Stimulated activated CD4-positive, alpha-beta T cell treated with anti-CD3 and anti-CD28 coated beads, Interleukin-12 subunit alpha, Interleukin-12 subunit beta, amount 100 ng/mL, for 4 hours (primary cell): Measurements from ENCODE around the gene KRT83.
A peak's percentile ranks its signal among the peaks of the same experiment; 100 is the strongest.

ENCODE experiments used
- DNase-seq: peaks from one replicate; pipeline ENCODE4 v3.0.0-alpha.2; 2020

The KRT83 gene

GRCh38 chr12:52327830-52328500 is 6.8 kb upstream of the KRT83 start:
- no peak for DNase-seq

DNA sequence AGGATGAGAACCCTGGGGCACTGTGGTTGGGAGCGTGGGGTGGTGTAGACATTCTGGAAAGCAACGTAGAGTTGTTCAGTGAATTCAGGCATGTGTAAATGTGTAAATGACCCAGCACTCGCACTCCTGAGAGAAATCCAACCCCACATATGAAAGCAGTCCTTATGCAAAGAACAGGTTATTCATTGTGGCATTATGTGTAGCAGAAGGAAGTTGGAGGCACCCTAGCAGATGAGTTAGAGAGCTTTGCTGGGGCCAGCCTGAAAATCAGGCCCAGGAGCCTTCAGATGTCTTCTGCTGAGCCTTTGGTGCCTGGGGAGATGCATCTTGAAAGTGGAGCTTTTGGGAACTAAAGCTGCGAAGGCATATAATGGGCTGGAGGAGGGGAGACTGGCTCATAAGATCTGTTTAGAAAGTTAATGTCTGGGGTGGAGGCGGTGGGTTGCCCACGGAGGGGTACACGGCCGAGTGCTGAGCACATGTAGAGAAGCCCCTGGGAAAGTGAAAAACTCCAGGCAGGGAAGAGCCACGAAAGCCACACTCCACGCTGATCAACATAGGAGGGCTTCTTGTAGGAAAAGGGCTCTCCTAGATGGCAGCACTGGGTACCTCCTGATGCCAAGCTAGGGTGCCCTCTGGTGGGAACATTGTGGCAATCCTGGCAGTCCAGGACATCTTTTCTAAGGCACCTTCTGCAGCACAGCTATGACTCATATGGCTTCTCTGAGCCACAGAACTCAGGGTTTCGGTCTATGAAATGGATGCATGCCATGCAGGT is 6.0 kb upstream of the KRT83 start:
- DNase-seq: peak; percentile 64

GRCh38 chr12:52324153-52324444 is 2.9 kb upstream of the KRT83 start:
- no peak for DNase-seq

DNA sequence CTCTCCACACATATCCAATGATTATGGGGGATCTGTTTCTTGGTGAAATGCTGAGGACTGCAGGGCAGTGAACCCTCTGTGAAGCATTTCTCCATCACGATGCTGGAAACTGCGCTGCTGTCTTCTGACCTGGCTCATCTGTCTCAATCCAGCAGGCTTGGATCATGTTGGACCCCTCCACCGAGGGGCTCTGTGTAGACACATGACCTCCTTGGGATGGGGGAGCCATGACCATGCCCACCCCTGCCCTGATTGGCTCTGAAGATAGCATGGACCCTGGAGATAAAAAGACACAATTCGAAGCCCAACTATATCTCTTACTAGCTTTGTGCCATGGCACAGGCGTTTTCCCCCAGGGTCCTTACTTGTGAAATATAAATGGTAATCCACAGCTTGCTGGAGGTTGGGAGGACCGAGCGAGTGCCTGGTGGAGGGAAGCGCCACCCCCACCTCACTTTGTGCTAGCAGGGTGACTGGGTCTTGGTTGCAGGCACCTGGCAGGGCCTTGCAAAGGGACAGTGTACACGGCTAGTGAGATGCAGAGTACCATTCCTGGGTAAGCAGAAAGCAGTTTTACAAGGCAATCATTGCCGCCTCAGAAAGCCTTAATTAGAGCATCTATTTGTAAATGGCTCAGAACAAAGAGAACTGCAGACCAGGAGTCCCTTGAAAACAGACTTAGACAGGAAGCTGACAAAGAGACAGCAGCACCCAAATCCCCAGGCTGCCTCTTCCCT is 2.4 kb upstream of the KRT83 start:
- DNase-seq: no peak

DNA sequence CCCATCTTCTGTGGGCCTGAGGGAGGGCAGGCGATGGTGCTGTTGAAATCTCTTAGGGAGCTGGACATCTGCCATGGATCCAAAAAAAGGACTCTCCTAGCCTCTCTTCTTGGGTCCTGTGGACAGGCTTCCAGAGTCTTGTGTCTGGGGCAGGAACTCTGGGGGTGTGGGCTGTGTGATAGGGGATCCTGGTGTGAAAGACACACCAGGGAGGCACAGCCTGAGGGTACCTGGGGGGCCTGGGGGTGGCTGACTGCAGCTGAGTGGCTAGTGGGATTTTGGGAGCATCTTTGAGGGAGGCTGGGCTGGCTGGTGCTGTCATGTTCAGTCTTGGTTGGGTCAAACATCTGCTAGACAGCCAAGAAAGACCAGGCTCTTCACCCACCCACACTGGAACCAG is 1.8 kb upstream of the KRT83 start:
- DNase-seq: no peak

DNA sequence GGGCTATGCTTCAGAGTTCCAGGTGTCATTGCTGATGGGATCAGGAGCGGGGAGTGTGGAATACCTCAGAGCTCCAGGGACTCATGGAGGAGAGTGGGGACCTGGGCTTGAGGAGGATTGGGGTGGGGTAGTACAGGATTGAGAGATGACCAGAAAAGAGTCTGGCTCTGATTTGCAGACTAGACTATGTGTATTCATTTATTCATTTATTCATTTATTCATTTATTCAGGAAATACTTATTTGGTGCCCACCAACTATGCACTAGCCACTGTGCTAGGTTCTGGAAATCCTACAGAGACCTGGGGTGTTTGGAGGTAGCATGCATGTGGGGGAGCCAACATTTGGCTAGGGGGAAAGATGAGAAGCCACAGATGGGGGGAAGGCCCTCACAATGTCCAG is 871 bp upstream of the KRT83 start:
- DNase-seq: no peak

DNA sequence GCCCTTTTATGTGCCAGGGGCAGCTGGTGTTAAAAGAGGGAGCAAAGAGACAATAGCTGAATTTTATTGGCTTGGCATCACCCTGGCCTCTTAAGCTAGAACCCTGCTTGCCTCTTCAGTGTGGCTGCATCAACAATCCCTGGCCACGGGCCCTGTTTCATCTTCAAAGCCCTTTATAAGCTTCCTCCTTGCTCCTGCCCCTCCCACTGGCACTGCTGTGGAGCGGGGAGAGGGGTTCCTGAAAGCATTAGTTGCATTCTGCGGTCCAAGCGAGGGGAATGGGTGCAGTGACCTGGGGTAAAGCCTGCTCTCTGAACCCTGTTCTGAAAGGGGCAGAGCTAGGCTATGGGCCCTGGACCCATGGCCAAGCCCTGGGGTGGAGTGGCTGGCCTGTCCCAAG is 220 bp upstream of the KRT83 start:
- DNase-seq: no peak

DNA sequence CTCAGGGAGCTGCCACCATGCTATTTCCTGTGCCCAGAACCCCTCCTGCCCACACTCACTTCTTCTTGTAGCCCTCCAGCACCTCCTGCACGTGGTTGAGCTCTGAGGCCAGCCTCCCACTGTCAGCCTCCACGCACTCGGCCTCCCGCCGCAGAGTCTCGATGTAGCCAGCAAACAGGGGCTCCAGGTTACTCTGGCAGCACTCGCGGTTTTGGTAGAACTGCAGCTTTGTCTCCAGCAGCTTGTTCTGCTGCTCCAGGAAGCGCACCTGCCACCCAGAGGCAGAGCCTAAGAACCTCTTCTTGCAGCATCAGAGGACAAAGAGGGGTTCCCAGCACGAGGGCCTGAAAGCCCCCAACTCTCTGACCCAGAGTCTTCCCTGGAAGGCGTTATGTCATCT is 2.1 kb downstream of the KRT83 start:
- DNase-seq: no peak

GRCh38 chr12:52318241-52318990 is 2.8 kb downstream of the KRT83 start:
- DNase-seq: no peak

GRCh38 chr12:52317468-52318052 is 3.6 kb downstream of the KRT83 start:
- no peak for DNase-seq

DNA sequence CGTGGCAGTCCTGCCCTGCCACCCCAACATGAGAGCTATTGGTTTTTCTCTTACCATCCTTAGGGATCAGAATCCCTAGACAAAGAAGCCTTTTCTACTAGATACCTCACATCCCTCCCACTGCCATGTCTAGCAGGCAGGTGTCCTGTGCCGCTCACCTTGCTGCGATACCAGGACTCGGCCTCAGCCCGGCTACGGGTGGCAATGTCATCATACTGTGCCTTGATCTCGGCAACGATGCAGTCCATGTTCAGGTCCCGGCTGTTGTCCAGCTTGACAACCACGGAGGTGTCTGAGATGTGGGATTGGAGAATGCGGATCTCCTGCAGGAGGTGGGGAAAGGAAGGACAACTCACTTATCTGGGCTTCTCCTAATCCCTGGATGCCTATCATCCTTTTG is 4.5 kb downstream of the KRT83 start:
- DNase-seq: no peak

DNA sequence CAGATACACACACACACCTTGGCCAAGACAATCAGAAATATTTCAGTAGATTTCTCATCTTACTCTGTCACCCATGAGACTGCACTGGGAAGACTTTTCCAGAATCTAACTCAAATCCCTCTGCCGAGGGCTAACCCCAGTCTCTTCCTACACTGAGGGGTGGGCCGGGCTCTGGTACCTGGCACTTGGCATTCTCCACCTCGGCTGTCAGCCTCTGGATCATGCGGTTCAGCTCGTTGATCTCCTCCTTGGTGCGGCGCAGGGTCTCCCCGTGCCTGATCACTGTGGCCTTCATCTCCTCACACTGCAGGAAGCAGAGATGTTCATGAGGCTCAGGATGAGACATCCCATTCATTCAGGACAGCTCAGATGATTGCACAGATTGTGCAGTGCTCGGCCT is 4.9 kb downstream of the KRT83 start:
- no peak for DNase-seq

DNA sequence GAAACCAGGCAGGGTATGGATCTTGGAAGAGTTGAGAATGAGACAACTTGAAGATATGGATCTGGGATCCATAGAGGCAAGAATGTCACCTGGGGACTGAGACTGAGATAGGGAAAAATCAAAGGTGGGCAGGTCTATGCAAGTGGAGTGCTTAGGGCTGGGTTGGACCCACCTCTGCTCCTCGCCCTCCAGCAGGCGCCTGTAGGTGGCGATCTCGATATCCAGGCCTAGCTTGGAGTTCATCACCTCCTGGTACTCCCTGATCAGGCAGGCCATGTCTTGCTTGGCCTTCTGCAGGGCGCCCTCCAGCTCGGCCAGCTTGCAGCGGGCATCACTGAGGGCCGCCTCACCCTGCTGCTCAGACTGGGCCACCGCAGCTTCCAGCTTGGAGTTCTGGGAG is 5.5 kb downstream of the KRT83 start:
- DNase-seq: peak; percentile 18

- DNase-seq: no peak
These were observed 6.7 kb downstream of the KRT83 start for GRCh38 chr12:52314511-52314910.

GRCh38 chr12:52313926-52314325 is 7.3 kb downstream of the KRT83 start:
- DNase-seq: no peak

DNA sequence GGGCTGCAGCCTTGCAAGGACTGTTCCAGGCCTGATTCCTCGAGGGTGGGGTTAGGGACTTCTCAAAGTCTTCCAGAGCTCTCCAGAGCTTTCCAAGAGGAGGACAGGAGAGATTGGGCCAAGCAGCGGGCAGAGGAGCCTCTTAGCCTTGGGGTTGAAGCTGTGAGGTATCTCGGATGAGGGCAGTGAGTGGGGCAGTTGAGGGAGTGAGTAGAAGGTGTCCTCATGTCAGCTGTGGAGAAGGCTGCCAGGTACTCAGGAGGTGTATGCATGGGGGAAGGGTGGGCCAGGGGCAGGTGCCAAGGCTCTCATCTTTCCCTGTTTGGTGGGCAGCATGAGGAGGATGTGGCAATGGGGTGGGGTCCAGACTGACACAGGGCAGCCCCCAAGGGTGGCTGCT is 7.7 kb downstream of the KRT83 start:
- no peak for DNase-seq

DNA sequence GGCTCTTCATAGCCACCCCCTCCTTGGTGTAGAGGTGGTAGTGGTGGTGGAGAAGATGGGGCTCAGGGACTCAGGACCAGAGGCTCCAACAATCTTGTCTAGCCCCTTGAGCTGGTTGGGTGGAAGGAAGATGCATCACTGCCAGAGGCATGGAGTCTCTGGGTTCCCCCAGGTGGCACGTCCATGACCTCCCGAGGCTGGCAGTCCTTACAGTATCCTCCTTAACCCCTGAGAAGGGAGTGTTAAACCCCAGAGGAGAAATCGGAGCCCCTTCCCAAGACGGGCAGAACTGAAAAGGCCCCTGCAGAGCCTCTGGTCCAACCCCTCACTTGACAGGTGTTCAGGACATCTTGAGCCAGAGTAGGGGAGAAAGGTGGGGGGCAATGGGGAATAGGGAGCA is 9.1 kb downstream of the KRT83 start:
- DNase-seq: no peak

DNA sequence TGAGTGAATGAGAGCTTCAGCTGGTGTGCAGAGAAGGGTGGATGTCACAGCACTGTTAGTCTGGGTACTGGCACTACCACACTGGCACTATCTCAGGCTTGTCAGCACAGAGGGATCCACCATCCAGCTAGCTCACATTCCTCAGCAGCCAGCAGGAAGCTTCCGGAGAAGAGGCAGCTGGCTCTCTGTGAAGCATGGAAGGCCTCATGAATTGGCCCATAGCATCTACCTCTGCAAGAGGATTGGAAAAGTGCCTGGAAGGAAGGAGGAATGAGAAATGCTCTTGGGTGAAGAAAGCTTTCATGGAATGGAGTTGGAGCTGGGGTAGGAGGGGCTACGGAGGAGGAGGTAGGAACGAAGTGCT is 9.9 kb downstream of the KRT83 start:
- no peak for DNase-seq

DNA sequence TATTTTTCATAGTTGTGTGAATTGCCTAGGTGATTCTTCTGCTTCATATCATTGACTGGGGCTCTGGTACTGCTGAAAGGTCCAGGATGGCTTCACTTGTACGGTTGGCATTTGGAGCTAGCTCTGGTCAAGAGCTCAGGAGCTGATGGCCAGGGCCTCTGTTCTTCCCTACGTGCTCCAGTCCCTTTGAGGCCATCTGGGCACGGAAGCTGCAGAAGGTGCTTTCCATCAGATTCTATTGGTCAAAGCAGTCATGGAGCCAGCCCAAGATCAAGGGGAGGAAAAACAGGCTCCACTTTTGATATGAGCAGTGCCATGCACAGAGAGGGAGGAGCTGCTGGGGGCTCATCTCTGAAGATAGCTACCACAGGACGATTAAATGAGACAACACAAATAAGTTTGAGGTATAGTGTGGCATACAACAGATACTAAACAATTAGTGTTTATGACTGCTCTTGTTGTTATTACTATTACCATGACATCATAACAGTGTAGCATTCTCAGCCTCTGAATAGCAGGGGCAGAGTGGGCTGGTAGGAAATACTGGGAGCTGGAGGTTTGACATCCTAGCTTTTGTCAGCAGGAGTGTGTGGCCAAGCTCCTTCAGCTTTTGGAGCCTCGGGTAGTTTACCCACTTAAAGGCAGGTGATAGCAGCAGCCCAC is 10.4 kb downstream of the KRT83 start:
- DNase-seq: no peak

DNA sequence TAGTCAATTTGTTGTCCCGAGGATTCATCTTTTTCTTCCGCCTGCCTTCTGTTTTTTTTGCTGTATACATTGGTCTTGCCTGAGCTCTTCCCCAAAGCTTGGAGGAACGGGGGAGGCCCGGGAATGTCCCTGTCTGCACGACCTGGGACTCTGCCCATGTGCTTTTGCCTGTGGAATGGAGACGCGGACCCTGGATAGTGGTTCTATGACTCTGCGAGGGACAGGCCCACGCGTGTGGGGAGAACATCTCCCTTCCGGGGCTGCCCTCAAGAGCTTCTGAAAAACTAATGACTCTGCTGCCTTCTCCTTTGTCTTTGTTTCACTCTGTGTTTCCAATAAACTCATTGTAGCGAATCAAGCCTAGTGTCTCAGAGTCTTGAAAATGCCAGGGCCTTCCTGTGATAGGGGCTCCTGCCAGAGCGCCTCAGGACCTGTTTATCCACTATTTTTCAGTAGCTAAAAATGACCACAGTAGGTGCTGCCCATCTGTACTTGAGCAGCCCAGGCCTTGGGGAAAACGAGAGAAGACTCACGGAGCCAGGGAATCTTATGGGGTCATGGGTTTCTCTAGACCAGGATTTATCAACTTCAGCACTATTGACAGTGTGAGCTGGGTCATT is 12.3 kb downstream of the KRT83 start:
- DNase-seq: no peak

GRCh38 chr12:52307836-52308805 is 13.1 kb downstream of the KRT83 start:
- no peak for DNase-seq
